Suprapubic skin (tissue), 3 donors: Measurements from ENCODE around the gene SPATA13.
"Not testable (repeated sequence)": the region's sequence is repeated elsewhere in the genome, so short reads cannot be mapped to it uniquely, and the experiment has no call there.

Experiments
- POLR2A ChIP-seq, 2 donors: fragments of 450-650 bp; IDR thresholded peaks; one replicate each; pipeline ENCODE4 v1.6.1; 2017; ENCODE audit warnings: antibody characterized with exemption in 2 of 2, mild to moderate bottlenecking in 2 of 2, moderate library complexity in 2 of 2
- TF ChIP-seq, protein P1 (sequence below), 2 donors: fragments of 200-600 bp in 1 of 2; fragments of 450-650 bp in 1 of 2; sonication (generic) in 1 of 2; IDR thresholded peaks; one replicate each; pipeline ENCODE4 v1.5.1; 2016 to 2019; ENCODE audit warnings: antibody characterized with exemption in 2 of 2, mild to moderate bottlenecking in 1 of 2, moderate library complexity in 1 of 2

DNA sequence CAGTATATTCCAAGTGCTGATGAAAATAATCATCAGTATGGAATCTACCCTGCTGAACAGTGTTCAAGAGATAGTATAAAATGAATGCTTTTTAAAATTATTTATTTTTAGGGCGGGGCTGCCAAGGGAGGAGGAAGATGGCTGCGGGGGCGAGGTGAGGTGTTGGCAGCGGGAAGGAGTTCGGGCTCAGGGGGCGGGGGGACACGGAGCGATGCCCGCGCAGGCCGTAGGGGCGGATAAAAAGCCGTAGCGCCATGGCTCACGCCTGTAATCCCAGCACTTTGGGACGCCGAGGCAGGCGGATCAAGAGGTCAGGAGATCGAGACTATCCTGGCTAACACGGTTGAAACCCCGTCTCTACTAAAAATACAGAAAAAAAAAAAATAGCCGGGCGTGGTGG, 167.1 kb downstream of the SPATA13 start:
- TF ChIP-seq, protein P1, sequence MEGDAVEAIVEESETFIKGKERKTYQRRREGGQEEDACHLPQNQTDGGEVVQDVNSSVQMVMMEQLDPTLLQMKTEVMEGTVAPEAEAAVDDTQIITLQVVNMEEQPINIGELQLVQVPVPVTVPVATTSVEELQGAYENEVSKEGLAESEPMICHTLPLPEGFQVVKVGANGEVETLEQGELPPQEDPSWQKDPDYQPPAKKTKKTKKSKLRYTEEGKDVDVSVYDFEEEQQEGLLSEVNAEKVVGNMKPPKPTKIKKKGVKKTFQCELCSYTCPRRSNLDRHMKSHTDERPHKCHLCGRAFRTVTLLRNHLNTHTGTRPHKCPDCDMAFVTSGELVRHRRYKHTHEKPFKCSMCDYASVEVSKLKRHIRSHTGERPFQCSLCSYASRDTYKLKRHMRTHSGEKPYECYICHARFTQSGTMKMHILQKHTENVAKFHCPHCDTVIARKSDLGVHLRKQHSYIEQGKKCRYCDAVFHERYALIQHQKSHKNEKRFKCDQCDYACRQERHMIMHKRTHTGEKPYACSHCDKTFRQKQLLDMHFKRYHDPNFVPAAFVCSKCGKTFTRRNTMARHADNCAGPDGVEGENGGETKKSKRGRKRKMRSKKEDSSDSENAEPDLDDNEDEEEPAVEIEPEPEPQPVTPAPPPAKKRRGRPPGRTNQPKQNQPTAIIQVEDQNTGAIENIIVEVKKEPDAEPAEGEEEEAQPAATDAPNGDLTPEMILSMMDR (IDR thresholded peaks at IDR 0.05), result not testable (repeated sequence)
- not testable (repeated sequence) for TF ChIP-seq POLR2A (IDR thresholded peaks at IDR 0.05)
